ENCODE measurements around the gene TNNI2.

Gene TNNI2

GRCh38 chr11:1845095-1845429 lies 6.3 kb downstream of the TNNI2 start:
- no peak for TF ChIP-seq CTCF (conservative IDR thresholded peaks at IDR 0.05; ENCODE audit: low read length)
- H3K4me3 ChIP-seq (ENCODE audit: low read length): no peak overlapping the region
- no peak for DNase-seq (ENCODE audit: low read depth)

GRCh38 chr11:1845561-1846452 lies 7.0 kb downstream of the TNNI2 start:
- DNase-seq (ENCODE audit: low read depth): no peak
- H3K4me3 ChIP-seq (ENCODE audit: low read length): no peak overlapping the region
- no peak for TF ChIP-seq CTCF (conservative IDR thresholded peaks at IDR 0.05; ENCODE audit: low read length)

GRCh38 chr11:1846453-1846932 lies 7.7 kb downstream of the TNNI2 start:
- DNase-seq (ENCODE audit: low read depth): no peak
- TF ChIP-seq CTCF (conservative IDR thresholded peaks at IDR 0.05; ENCODE audit: low read length): no peak

GRCh38 chr11:1847006-1847735 lies 8.4 kb downstream of the TNNI2 start:
- H3K4me3 ChIP-seq (ENCODE audit: low read length): no peak overlapping the region
- no peak for DNase-seq (ENCODE audit: low read depth)
- TF ChIP-seq CTCF (conservative IDR thresholded peaks at IDR 0.05; ENCODE audit: low read length): no peak

More at GRCh38 chr11:1846453-1846932, 7.7 kb downstream of the TNNI2 start:
- no peak overlapping the region for H3K4me3 ChIP-seq (ENCODE audit: low read length)

GRCh38 chr11:1847926-1848639 lies 9.3 kb downstream of the TNNI2 start:
- TF ChIP-seq CTCF (conservative IDR thresholded peaks at IDR 0.05; ENCODE audit: low read length): no peak
- no peak for DNase-seq (ENCODE audit: low read depth)
- H3K4me3 ChIP-seq (ENCODE audit: low read length): no peak overlapping the region

GRCh38 chr11:1848640-1849430 lies 10.1 kb downstream of the TNNI2 start:
- no peak for DNase-seq (ENCODE audit: low read depth)
- H3K4me3 ChIP-seq (ENCODE audit: low read length): no peak overlapping the region
- no peak for TF ChIP-seq CTCF (conservative IDR thresholded peaks at IDR 0.05; ENCODE audit: low read length)

All from AG10803 (cell line).